Lower leg skin (tissue), 3 donors: ENCODE results near the gene BRD3OS.

ENCODE experiments used
- POLR2A ChIP-seq, 2 donors: fragments of 450-650 bp; IDR thresholded peaks; one replicate each; pipeline ENCODE4 v1.6.1; 2016 to 2017; ENCODE audit warnings: antibody characterized with exemption in 2 of 2, mild to moderate bottlenecking in 1 of 2, moderate library complexity in 1 of 2
- TF ChIP-seq, protein P1 (sequence below), 3 donors: fragments of 450-650 bp; IDR thresholded peaks; one replicate each; pipeline ENCODE4 v1.5.1; 2016; ENCODE audit warnings: antibody characterized with exemption in 3 of 3, mild to moderate bottlenecking in 3 of 3, moderate library complexity in 2 of 3

DNA sequence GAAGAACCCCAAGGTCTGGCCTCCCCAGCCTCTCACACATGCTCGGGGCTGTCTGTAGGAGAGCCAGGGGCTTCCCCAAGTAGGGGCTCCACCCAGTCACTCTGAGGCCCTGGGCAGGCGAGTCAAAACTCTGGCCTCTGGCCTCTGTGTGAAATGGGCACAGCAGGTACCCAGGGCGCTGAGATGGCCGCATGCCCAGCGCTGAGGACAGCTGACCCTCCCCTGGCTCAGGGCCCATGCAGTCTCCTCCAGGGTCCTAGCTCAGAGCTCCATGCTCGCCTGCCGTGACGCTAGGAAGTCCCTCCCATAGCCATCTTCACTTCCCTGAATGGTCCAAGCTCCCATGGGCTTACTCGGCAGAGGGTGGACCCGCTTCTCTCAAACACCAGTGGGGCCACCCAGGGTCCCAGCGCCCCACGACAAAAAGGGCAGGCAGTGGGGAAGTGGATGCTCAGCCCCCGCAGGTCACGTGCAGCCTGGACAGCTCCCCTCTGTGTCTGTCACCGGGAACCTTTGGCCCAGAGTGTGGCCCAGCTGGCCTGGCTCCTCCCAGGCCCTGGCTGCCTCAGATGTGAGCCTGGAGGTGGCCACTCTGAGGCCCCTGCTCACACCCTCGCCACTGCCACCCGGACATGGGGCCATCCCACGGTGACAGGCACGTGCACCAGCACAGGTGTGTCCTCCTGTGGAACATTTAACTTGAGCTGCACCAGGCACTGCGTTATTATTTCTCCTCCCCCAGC lies 21.0 kb upstream of the BRD3OS start:
- TF ChIP-seq, protein P1, sequence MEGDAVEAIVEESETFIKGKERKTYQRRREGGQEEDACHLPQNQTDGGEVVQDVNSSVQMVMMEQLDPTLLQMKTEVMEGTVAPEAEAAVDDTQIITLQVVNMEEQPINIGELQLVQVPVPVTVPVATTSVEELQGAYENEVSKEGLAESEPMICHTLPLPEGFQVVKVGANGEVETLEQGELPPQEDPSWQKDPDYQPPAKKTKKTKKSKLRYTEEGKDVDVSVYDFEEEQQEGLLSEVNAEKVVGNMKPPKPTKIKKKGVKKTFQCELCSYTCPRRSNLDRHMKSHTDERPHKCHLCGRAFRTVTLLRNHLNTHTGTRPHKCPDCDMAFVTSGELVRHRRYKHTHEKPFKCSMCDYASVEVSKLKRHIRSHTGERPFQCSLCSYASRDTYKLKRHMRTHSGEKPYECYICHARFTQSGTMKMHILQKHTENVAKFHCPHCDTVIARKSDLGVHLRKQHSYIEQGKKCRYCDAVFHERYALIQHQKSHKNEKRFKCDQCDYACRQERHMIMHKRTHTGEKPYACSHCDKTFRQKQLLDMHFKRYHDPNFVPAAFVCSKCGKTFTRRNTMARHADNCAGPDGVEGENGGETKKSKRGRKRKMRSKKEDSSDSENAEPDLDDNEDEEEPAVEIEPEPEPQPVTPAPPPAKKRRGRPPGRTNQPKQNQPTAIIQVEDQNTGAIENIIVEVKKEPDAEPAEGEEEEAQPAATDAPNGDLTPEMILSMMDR (IDR thresholded peaks at IDR 0.05), result no peak
- TF ChIP-seq POLR2A (IDR thresholded peaks at IDR 0.05), result no peak
